T-helper 2 cell treated with Interferon-gamma antibody and Interleukin-4, amounts not matched to agents 100 ng/mL and 5 ng/mL, for 36 hours (primary cell): Measurements from ENCODE around the gene PRR13. TPM values are rescaled to one million over a fixed set of nuclear protein-coding genes. Genes with fewer than 3 reads are reported as not detected.
"Not testable (repeated sequence)": the region's sequence is repeated elsewhere in the genome, so short reads cannot be mapped to it uniquely, and the experiment has no call there.

Experiments used
- intact Hi-C: fragments of 100-400 bp; cut with micrococcal nuclease; formaldehyde crosslinking; loops from one replicate; pipeline ENCODE4 v1.15.1; 2023
- total RNA-seq: library from RNA; stranded (reverse); gene quantifications from 2 replicates; pipeline ENCODE4 v1.2.3, GENCODE V29; 2022

Gene PRR13, protein sequence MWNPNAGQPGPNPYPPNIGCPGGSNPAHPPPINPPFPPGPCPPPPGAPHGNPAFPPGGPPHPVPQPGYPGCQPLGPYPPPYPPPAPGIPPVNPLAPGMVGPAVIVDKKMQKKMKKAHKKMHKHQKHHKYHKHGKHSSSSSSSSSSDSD
- total RNA-seq, result 189 and 197 TPM in 2 replicates

DNA sequence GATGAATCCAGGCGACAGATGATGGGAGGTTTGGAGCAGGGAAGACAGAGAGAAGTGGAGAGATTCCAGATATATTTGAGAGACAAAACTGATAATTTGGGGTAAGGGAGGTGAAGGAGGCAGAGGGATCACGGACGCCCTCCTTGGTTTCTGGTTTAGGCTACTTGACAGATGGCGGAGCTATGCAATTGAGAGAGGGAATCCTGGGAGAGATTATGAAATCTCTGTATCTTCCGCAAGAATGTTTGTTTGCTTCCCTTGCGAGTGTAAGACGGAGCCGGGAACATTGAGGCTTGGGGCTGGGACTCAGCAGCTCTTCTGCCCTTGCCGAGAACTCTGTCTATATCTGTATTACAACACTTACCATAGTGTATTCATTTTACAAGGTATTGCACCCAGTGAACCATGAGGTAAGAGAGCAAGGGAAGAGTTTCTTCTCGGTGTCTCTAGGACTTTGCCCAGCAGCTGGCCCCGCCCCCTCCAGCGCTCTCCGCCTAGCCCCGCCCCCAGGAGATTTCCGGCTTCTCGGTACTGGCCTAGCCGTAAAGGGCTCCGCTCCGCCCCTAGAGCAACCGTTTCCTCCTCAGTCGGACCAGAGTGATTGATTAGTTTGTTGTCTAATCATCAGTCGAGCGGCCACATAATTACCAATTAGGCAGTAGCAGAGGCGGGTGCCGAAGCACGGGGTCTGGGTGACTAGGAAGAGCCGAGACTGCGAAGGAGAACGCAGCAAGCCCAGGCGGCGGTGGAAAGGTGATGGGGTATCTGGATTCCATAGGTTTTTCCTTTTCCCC is at the start of gene PRR13:
Gene PRR13, plus strand, starts transcription at position 695 of the 794 bp plus-strand sequence. CDS start 981 bp downstream, outside the sequence.
- intact Hi-C loops, result loop anchor here (1.0 to 2.0 kb wide), 4 partner anchors 10 to 185 kb away; partner anchors contain the start of genes ATF7 and SP1

DNA sequence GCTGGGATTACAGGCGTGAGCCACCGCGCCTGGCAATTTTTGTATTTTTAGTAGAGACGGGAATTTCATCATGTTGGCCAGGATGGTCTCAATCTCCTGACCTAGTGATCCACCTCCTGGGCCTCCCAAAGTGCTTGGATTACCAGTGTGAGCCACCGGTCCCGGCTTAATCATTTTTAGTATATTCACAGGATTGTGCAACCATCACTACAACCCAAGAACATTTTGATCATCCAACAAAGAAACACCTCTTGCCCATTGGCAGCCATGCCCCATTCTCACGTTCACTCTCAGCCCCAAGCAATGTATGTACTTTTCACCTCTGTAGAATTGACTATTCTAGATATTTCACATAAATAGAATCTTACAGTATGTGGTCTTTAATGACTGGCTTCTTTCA is 41.6 kb upstream of the PRR13 start:
- intact Hi-C loops, result no loop called here

- intact Hi-C loops, result not testable (repeated sequence)
These were observed 39.2 kb upstream of the PRR13 start for GRCh38 chr12:53402351-53402750.

- intact Hi-C loops, result no loop called here
These were observed 38.7 kb upstream of the PRR13 start for GRCh38 chr12:53402871-53403270.

- intact Hi-C loops, result no loop called here
These were observed 30.6 kb upstream of the PRR13 start for GRCh38 chr12:53410951-53411350.

- intact Hi-C loops, result no loop called here
These were observed 27.9 kb upstream of the PRR13 start for GRCh38 chr12:53413485-53414204.

DNA sequence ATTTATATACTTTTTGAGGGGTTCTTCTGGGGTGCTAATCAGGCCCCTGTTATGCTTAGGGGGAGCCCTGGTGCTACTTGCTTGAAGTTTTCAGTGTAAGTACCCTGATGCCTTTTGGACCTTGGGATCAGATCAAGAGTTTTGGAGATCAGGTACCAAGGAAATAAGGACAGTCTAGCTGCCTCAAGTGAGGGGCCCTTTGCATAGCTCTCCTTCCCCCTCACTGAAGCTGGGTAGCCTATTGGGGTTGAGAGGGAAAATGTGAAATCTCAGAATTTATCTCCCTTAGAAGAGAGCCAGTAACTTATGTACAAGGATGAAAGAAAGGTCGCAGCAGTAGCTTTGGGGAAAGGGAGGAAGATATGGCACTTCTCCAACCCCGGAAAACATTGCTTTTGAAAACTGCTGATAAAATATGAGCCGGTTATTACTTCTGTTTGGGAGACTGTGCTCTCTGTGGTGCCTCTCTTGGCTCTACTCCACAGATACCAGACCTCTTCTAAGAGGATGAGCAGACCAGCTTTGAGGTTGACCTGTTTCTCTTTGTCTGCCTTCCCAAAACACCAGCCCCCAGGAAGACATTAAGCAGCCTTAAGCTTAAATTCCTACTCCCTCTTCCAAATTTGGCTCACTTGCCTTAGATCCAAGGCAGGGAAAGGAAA is 26.6 kb upstream of the PRR13 start:
- intact Hi-C loops, result no loop called here

DNA sequence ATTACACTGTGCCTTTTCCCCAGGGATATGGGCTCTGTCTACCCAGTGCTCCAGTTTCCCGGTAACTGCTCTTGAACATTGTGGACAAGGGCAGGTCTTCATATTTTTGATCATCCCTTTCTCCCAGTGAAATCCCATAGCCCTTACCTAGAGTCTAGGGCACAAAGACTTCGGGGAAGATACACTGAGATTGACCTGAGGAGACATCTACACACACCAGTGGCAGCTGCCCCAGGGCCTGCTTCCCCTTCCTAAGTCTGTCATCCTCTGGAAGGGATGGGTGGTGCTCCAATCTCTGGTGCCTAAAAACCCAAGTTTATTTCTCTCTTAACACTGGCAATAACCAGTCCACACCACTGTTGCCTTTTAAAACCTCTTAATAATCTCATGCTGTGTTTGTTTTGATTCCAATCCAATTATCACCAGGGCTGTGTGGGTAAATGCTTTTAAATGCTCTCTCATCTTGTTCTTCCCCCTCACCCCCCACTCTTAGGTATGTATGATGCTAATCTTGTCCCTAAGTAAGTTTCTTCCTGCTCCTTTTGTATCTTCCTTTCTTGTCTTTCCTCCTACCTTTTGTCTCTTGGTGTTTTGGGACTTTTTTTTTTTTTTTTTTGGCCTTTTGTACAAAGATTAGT is 25.7 kb upstream of the PRR13 start:
- intact Hi-C loops, result not testable (repeated sequence)

DNA sequence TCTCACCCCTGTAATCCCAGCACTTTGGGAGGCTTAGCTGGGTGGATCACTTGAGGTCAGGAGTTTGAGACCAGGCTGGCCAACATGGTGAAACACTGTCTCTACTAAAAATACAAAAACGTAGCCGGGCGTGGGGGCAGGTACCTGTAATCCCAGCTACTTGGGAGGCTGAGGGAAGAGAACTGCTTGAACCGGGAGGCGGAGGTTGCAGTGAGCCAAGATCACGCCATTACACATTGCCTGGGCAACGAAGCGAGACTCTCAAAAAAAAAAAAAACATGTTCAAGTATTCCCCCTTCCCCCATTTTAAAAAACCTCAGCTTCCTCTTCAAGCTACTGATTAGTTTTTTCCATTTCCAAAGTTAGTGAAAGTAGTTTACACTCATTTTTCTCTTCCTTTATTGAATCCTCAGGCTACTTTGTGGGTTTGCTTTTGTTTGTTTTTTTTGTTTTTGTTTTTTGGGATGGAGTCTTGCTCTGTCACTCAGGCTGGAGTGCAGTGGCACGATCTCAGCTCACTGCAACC is 24.2 kb upstream of the PRR13 start:
- intact Hi-C loops, result not testable (repeated sequence)

GRCh38 chr12:53418221-53418620 is 23.3 kb upstream of the PRR13 start:
- intact Hi-C loops, result no loop called here

DNA sequence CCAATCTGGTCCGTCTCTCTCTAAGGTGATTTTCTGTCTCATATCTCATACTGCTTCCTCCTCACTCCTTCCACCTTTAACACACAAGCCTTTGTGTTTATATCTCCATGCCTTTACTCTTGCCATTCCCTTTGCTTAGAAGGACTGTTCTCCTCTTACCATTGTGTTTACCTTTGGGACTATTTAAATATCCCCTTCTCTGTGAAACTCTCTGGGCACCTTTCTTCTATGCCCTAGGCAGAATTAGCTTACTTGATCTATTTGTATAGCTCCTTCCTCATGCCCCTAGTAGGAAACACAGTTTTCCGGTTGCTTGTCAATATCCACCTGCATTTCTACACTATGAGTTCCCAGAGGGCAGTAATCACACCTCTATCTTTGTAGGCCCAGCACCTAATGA is 21.8 kb upstream of the PRR13 start:
- intact Hi-C loops, result no loop called here

- intact Hi-C loops, result not testable (repeated sequence)
These were observed 19.3 kb upstream of the PRR13 start for GRCh38 chr12:53422247-53422646.

DNA sequence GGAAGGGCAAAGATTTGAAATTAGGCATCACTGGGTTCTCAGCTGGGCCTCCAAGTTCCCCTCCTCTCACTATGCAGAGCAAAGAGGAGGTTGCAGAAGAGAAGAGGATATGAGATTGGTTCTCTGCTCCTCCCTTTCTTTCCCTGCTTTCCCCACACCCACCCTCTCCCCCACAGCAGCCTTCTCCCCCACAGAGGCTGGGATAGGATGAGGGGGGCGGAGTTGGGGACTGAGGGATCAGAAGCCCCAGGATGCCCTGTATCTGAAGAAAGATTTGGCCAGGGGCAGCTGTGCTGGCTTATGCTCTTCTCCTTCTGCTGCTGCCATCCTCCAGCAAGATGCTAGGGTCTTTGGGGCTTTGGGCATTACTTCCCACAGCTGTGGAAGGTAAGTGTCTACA is 17.9 kb upstream of the PRR13 start, which contains the start of gene AMHR2:
Gene AMHR2, plus strand, starts transcription at position 259 of the 400 bp plus-strand sequence. Its CDS starts 80 bp downstream, at position 339.
- intact Hi-C loops, result no loop called here

DNA sequence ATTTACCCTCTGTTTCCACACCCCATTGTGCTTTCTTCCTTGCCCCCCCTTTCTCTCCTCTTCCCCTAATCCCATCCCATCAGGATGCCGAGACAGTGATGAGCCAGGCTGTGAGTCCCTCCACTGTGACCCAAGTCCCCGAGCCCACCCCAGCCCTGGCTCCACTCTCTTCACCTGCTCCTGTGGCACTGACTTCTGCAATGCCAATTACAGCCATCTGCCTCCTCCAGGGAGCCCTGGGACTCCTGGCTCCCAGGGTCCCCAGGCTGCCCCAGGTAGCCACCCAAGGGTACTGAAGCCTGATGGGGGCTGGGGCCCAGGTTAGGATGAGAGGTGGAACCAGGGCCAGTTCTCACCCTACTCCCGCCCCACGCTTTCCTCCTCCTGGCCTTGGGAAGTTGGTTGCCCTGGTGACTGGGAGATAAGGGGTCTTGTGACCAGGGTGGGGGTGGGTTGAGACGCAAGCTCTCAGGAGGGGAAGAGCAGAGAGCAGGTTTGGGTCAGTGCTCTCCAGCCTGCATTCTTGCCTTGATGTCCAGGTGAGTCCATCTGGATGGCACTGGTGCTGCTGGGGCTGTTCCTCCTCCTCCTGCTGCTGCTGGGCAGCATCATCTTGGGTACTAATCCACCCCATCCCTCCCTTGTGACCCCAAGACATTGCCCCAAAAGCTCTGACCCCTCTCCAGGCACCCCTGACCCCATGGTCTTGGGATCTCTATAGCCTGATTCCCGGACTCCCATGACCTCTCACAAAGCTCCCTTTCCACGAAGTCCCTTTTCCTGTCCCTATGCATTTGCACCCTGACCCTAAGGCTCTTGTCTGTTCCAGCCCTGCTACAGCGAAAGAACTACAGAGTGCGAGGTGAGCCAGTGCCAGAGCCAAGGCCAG is 16.7 kb upstream of the PRR13 start:
- intact Hi-C loops, result no loop called here

DNA sequence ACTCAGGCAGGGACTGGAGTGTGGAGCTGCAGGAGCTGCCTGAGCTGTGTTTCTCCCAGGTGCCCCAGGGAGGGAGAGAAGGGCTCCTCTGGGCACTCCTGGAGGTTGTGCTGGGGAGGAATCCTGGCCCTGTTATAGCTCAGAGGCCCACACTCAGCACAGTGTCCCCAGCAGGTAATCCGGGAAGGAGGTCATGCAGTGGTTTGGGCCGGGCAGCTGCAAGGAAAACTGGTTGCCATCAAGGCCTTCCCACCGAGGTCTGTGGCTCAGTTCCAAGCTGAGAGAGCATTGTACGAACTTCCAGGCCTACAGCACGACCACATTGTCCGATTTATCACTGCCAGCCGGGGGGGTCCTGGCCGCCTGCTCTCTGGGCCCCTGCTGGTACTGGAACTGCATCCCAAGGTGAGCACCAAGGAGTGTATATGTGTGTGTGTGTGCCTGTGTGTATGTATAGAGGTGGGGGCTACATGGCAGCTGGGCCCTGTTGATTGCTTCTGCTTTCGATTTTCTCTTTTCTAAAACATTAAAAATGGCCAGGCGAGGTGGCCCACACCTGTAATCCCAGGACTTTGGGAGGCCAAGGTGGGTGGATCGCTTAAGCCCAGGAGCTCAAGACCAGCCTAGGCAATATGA is 15.9 kb upstream of the PRR13 start:
- intact Hi-C loops, result no loop called here

DNA sequence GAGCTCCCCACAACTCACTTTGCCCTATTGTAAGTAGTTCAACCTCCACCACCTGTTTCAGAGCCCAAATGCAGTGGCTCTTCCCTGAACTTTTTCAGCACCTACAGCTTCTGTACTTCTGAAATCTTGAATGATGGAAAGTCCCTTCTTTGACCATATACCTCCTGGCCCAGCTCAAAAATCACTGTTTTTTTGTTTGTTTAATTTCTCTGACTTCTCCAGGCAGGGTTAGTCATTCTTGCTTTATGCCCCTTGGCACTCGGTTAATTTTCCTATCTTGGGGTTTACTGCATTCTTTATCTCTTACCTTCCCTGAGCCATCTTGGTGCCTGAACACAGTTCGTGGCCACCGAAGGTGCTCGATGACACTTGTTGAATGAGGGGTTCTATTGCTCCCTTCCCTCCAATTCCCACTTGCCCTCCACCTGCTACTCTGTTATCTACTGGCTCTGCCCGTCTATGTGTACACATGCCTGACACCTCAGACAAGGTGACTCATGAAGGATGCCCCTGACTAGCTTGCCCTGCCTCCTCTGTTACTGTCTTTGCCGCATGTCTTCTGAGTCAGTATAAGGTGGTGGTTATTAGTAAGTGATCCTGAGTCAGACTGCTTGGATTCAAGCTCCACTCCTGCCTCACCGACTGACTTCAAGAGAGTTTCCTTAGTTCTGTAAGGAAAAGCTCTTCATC is 13.5 kb upstream of the PRR13 start:
- intact Hi-C loops, result no loop called here

DNA sequence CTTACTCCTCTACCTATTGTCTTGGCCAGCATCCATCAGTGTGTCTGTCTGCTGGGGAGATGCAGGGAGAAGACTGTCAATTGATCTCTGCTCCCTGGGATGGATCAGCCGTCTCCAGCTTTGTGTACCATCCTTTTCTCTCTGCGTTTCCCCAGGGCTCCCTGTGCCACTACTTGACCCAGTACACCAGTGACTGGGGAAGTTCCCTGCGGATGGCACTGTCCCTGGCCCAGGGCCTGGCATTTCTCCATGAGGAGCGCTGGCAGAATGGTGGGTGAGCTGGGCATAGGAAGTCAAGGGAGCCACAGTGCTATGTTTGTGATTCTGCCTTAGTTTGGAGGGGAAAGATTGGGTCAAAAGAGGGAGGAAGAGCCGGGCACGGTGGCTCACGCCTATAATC is 12.8 kb upstream of the PRR13 start:
- intact Hi-C loops, result no loop called here

GRCh38 chr12:53430116-53430515 is 11.4 kb upstream of the PRR13 start:
- intact Hi-C loops, result no loop called here

DNA sequence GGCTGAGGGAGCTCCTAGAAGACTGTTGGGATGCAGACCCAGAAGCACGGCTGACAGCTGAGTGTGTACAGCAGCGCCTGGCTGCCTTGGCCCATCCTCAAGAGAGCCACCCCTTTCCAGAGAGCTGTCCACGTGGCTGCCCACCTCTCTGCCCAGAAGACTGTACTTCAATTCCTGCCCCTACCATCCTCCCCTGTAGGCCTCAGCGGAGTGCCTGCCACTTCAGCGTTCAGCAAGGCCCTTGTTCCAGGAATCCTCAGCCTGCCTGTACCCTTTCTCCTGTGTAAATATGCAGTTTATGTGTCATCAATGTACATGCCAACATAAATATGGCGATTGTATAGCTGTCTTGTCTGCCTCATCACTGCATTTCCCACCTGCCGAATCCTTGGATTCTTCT is 10.3 kb upstream of the PRR13 start:
- intact Hi-C loops, result no loop called here
